GM13976 (cell line): ENCODE results near the gene MCM5.

Experiments used
- DNase-seq: peaks from one replicate; pipeline ENCODE4 v3.0.0; 2012; ENCODE audit warnings: low spot score
- CTCF ChIP-seq: IDR thresholded peaks from 2 replicates; pipeline ENCODE4 v1.5.1; 2012; ENCODE audit warnings: borderline replicate concordance, mild to moderate bottlenecking; ENCODE audit not compliant: insufficient read depth; ENCODE audit errors: extremely low read depth, missing control alignments, control extremely low read depth
- in situ Hi-C: fragments of 300-500 bp; cut with MboI; formaldehyde crosslinking; loops from one replicate; pipeline ENCODE4 v1.12.0; 2022; ENCODE audit warnings: low sequenced_read_pairs, mixed read lengths, inconsistent platforms; ENCODE audit not compliant: unreplicated experiment

The MCM5 gene

GRCh38 chr22:35368386-35368785, 31.6 kb upstream of the MCM5 start:
- DNase-seq: no peak
- in situ Hi-C loops: no loop called here
- no peak for TF ChIP-seq CTCF

- no peak for DNase-seq
- in situ Hi-C loops: no loop called here
Observed at GRCh38 chr22:35369996-35370395, 29.9 kb upstream of the MCM5 start.

GRCh38 chr22:35373781-35374180, 26.2 kb upstream of the MCM5 start:
- no peak for TF ChIP-seq CTCF
- no peak for DNase-seq
- in situ Hi-C loops: no loop called here

More at GRCh38 chr22:35369996-35370395, 29.9 kb upstream of the MCM5 start:
- TF ChIP-seq CTCF: no peak

- TF ChIP-seq CTCF: no peak
- in situ Hi-C loops: no loop called here
- no peak for DNase-seq
Observed at GRCh38 chr22:35375031-35375430, 24.9 kb upstream of the MCM5 start.

GRCh38 chr22:35375526-35375925, 24.4 kb upstream of the MCM5 start:
- TF ChIP-seq CTCF: no peak
- in situ Hi-C loops: no loop called here
- no peak for DNase-seq

GRCh38 chr22:35376728-35377472, 23.0 kb upstream of the MCM5 start:
- TF ChIP-seq CTCF: no peak
- peak; percentile 81 for DNase-seq
- in situ Hi-C loops: no loop called here
